Psoas muscle (tissue), 8 donors: ENCODE data around the gene GPS1. TPM values are rescaled to one million over a fixed set of nuclear protein-coding genes. Genes with fewer than 3 reads are reported as not detected.

ENCODE experiments used
- ATAC-seq, 4 donors: fragments of 200-7000 bp; cut with Tn5 transposase; one replicate each; pipeline ENCODE4 v1.9.1; 2020; ENCODE audit warnings: moderate library complexity in 3 of 4, mild to moderate bottlenecking in 2 of 4
- DNase-seq, 2 donors: peaks; one replicate each; pipeline ENCODE4 v3.0.0-alpha.2; 2020
- H3K27ac ChIP-seq: fragments of 200-600 bp; one replicate; pipeline ENCODE4 v1.8.0; 2022
- H3K27me3 ChIP-seq, 3 donors: fragments of 200-600 bp in 1 of 3; one replicate each; pipeline versions ENCODE4 v1.6.1 to v1.8.0; 2013 to 2022; ENCODE audit warnings: low read length in 2 of 3, mild to moderate bottlenecking in 2 of 3, moderate library complexity in 1 of 3; ENCODE audit not compliant: insufficient read depth in 3 of 3
- H3K36me3 ChIP-seq, 2 donors: fragments of 200-600 bp in 1 of 2; one replicate each; pipeline versions ENCODE4 v1.6.1 to v1.8.0; 2013 to 2022; ENCODE audit warnings: low read depth in 1 of 2, mild to moderate bottlenecking in 1 of 2, moderate library complexity in 1 of 2; ENCODE audit not compliant: insufficient read depth in 1 of 2
- H3K4me1 ChIP-seq: fragments of 200-600 bp; one replicate; pipeline ENCODE4 v1.8.0; 2022
- H3K4me3 ChIP-seq: fragments of 200-600 bp; one replicate; pipeline ENCODE4 v1.8.0; 2022; ENCODE audit warnings: mild to moderate bottlenecking
- H3K9me3 ChIP-seq: fragments of 200-600 bp; one replicate; pipeline ENCODE4 v1.8.0; 2022
- WGBS, 3 donors: extraction: QIAGEN DNeasy Blood & Tissue Kit; methylation state at CpG; one replicate each; pipeline versions ENCODE4 v1.1.6 to v1.1.7; 2013; 5-methylcytosine and 5-hydroxymethylcytosine counted together
- intact Hi-C, 2 donors: fragments of 100-400 bp; cut with DNase I; formaldehyde crosslinking; loops; one replicate each; pipeline versions ENCODE4 v1.11.0 to v1.14.2; 2022
- polyA plus RNA-seq, 3 donors: library from polyadenylated mRNA; stranded (reverse); fragments of 200-250 nt; gene quantifications; one replicate each; pipeline ENCODE4 v1.2.3, GENCODE V29; 2013
- total RNA-seq, 4 donors: library from RNA; stranded (reverse); fragmentation: NEBNext Ultra II Directional in 2 of 4; extraction: Animal tissue kit (Norgen Biotek cat#: 25700) in 2 of 4; gene quantifications; one replicate each; pipeline versions ENCODE4 v1.2.1 to v1.2.4, GENCODE V29; 2021 to 2023
- TF ChIP-seq, protein P1 (sequence below): fragments of 200-600 bp; IDR thresholded peaks from one replicate; pipeline ENCODE4 v1.8.0; 2022; ENCODE audit warnings: antibody characterized with exemption
- donor health status: healthy with polysubstance abuse.
- donor health status: DM: no; HTN: no; CAD: no; lungs with moderate emphysema.
- donor health status: Bipolar disorder and iron deficiency.
- donor health status: healthy.
- donor health status: DM: yes; HTN: yes; CAD: no.
- donor health status: DM: no; HTN: no; CAD: no.
- donor health status: DM: no; HTN: no; CAD: no.
- donor health status: DM: yes; HTN: yes; CAD: no.

The GPS1 gene
- total and polyA plus RNA-seq, 7 donors = 87.1 to 114 (median 104) TPM

DNA sequence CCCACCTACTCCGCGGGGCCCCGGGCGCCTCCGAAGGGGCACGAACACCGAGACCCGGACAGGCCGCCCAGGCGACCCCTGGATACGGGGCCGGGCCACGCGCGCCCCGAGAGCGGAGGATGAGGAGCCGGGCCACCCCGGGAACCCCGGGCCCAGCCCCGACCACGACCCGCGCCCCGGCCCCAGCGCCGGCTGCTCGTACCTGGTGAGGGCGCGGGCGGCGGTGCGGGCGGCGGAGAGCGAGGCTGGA lies 46.1 kb downstream of the GPS1 start:
- DNase-seq (no peak), ATAC-seq (no peak)
- Histone ChIP-seq H3K27me3 (no peaks in the 10 kb centered on the region), H3K4me3 (peak overlapping the region; percentile 87), H3K9me3 (no peaks in the 10 kb centered on the region), H3K27ac (peak overlapping the region; percentile 97), H3K4me1 (peaks cover 29% of the 10 kb centered on the region), H3K36me3 (peaks cover 0 to 37% of the 10 kb centered on the region in 2 donors)
- WGBS, 3 donors = 0 to 2% (median 1%) methylated on average over 18 to 36 of the region's 36 CpGs
- TF ChIP-seq, protein P1, sequence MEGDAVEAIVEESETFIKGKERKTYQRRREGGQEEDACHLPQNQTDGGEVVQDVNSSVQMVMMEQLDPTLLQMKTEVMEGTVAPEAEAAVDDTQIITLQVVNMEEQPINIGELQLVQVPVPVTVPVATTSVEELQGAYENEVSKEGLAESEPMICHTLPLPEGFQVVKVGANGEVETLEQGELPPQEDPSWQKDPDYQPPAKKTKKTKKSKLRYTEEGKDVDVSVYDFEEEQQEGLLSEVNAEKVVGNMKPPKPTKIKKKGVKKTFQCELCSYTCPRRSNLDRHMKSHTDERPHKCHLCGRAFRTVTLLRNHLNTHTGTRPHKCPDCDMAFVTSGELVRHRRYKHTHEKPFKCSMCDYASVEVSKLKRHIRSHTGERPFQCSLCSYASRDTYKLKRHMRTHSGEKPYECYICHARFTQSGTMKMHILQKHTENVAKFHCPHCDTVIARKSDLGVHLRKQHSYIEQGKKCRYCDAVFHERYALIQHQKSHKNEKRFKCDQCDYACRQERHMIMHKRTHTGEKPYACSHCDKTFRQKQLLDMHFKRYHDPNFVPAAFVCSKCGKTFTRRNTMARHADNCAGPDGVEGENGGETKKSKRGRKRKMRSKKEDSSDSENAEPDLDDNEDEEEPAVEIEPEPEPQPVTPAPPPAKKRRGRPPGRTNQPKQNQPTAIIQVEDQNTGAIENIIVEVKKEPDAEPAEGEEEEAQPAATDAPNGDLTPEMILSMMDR = no peak
- intact Hi-C loops = loop anchor here in 1 of 2 donors (2.0 kb wide), 1 partner anchor 31 kb away; no protein-coding TSS in a partner anchor

DNA sequence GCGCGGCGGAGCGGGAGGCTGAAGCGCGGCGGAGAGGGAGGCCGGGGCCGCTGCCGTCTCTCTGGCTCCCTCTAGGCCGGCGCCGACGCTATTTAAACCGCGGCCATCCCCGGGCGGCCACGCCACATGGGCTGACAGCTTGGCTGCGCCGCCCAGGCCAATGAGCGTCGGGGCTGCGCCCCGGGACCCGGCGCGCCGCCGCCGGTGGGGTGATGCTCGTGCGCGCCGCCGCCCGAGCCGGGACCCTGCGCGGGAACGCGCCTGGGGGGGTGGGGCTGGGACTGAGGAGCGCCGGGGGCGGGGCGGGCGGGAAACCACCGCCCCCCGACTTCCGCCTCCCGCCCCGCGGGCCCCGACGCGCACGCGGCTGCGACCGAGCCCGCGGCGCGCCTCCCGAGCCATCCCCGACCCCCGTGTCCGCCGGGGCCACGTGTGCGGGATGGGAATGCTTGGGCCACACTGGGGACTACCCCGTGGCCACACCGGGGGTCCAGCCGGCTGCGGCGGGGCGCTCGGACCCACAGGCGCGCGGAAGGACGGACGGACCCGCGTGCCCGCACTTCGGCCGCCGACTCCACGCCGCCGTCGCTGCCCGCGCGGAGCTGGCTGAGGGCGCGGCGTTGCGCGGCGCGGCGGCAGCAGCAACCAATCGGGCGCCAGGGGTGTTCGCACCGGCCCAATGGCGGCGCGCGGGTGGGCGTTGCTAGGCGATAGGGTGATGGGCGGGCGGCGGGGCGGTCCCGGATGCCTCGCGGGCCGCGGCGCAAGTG lies 46.7 kb downstream of the GPS1 start, which contains the start of gene FASN:
Gene FASN, minus strand, starts transcription at position 68 of the 770 bp plus-strand sequence. CDS start 1,791 bp downstream, outside the sequence.
- DNase-seq (peak; percentile 96 to 97), ATAC-seq (peak; percentile 78 to 84 (median 82))
- no peaks in the 10 kb centered on the region for H3K27me3 ChIP-seq
- peaks cover 0 to 32% of the 10 kb centered on the region in 2 donors for H3K36me3 ChIP-seq
- intact Hi-C loops = no loop called here
- 0 to 1% (median 0%) methylated on average over 43 to 124 of the region's 124 CpGs for WGBS, 3 donors
- H3K27ac ChIP-seq = peak within 1 kb of the TSS; percentile 97
- TF ChIP-seq, protein P1 = peak; percentile 45
- H3K4me3 ChIP-seq = peak within 1 kb of the TSS; percentile 87
- H3K4me1 ChIP-seq = peaks cover 29% of the 10 kb centered on the region
- H3K9me3 ChIP-seq = no peaks in the 10 kb centered on the region

DNA sequence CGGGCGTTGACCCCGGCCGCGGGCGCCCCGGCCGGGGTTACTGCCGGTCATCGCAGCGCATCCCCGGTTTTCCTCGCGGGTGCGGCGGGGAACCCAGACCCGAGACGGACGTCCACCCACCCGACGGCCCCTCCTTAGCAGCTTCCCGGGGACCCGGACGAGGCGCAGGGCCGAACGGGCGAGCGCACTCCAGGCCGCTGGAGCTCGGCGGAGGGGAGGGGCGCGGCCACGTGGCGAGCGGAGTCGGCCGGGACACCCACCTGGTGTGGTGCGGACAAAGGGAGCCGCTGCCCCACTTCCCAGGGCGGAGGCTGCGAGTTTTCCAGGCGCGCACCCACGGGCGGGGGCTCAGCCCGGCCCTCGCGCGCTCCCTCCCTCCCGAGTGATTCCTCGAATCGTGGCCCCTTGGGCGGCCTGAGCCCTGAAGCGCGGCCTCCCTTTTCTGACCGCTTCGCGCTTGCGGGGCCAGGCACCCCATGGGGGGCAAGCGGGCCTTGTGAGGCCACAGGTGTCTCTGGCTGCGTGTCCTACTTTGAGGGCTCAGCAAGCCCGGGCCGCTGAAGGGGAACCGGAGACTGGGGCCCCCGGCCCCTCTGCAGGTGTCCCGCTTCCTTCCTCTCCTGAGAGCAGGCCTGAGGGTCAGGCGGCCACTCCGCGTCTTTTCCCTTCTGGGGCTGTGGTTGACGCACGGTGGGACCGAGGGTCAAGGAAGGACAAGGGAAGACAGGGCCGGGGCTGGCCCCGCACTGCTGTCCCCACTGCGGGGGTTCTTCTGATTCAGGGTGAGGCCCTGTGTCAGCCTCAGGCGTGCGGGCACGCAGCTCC lies 47.5 kb downstream of the GPS1 start:
- Histone ChIP-seq H3K27ac (peak overlapping the region; percentile 97), H3K4me1 (peaks cover 35% of the 10 kb centered on the region), H3K27me3 (no peaks in the 10 kb centered on the region), H3K36me3 (peaks cover 0 to 24% of the 10 kb centered on the region in 2 donors), H3K4me3 (peak overlapping the region; percentile 87), H3K9me3 (no peaks in the 10 kb centered on the region)
- TF ChIP-seq, protein P1 = no peak
- intact Hi-C loops = no loop called here
- peak in 1 of 2 donors; percentile 67 for DNase-seq
- ATAC-seq = peak in 3 of 4 donors; percentile 0 to 14 (median 3)
- 23 to 36% (median 27%) methylated on average over 56 to 80 of the region's 80 CpGs for WGBS, 3 donors

DNA sequence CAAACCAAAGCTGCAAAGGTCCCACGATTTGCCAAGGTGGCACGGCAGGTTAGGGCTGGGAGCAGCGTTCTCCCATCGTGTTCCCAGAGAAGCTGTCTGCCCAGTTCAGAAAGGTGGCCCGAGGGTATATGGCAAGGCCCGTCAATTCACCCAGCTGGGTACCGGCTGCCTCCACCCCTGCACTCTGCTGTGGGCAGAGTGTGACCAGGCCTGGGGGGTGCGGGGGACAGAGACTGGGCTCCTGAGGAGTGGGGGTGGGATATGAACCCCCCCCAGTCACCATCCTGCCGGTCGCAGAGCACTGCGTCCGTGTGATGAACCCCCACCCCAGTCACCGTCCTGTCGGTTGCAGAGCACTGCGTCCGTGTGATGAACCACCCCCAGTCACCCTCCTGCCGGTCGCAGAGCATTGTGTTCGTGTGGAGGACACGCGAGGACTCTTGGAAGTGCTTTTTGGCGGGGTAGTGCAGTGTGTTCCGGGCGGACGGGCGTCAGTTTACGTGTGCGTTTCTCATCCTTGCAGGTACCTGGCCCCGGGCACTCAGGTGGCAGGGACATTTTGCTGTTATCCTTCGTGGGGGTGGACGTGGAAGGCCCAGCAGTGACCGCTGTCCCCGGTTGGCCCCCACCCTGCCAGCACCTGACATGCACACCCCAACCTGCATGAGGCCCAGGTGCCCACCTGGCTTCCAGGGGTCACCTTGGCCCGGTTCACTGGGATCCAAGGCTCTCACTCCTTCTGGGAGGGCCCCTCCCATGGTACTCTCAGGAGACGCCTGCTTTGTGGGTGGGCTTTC lies 49.0 kb downstream of the GPS1 start:
- TF ChIP-seq, protein P1 = no peak
- ATAC-seq = no peak
- peak in 1 of 2 donors; percentile 15 for DNase-seq
- 74 to 88% (median 83%) methylated on average over 35 of the region's 35 CpGs for WGBS, 3 donors
- Histone ChIP-seq H3K4me3 (no peak overlapping the region), H3K4me1 (peaks cover 41% of the 10 kb centered on the region), H3K27ac (peak overlapping the region; percentile 97), H3K27me3 (no peaks in the 10 kb centered on the region), H3K9me3 (no peaks in the 10 kb centered on the region), H3K36me3 (peaks cover 0 to 10% of the 10 kb centered on the region in 2 donors)
- intact Hi-C loops = loop anchor here in 1 of 2 donors (5.0 kb wide), 1 partner anchor 68 kb away; the partner anchor contains the start of gene RAC3
